Measurements from ENCODE around the gene CACNB2. TPM values are rescaled to one million over a fixed set of nuclear protein-coding genes. Genes with fewer than 3 reads are reported as not detected.

Gene CACNB2
- total and polyA plus RNA-seq, 2 of the 13 experiments (the other 11 are each of a cell fraction or from before 2014, with no cell fraction given), result not detected

- TF ChIP-seq ATAD3A (CRISPR knock-in tag; IDR thresholded peaks at IDR 0.05), result no peak
Observed at GRCh38 chr10:18109341-18109870, 30.8 kb upstream of the CACNB2 start (continued).

- POLR2A ChIA-PET, result no interaction called here
- Histone ChIP-seq H3K36me3 (replicated peaks in 1 of 2; ENCODE audit: control insufficient read depth in 1 of 2, insufficient read depth in 2 of 2, low read length in 2 of 2) (no peaks in the 10 kb centered on the region), H3K4me3 (replicated peaks in 1 of 3; ENCODE audit: insufficient read depth in 1 of 3, low read depth in 2 of 3, low read length in 3 of 3) (no peak overlapping the region), H3K27me3 (ENCODE audit: control insufficient read depth in 1 of 2, insufficient read depth in 2 of 2, low read length in 2 of 2) (no peaks in the 10 kb centered on the region; a peak in 1 of 5 replicates), H3K9ac (ENCODE audit: insufficient read depth, low read depth, low read length) (no peak overlapping the region), H3K79me2 (ENCODE audit: insufficient read depth, low read length) (no peaks in the 10 kb centered on the region), H3K9me3 (ENCODE audit: low read length) (no peaks in the 10 kb centered on the region), H2AFZ (ENCODE audit: low read length) (no peak overlapping the region), H3K4me2 (ENCODE audit: low read depth, low read length) (no peak overlapping the region), H3K27ac (ENCODE audit: extremely low read length, insufficient read depth, low read length) (no peak overlapping the region), H3K4me1 (ENCODE audit: insufficient read depth, low read length) (no peaks in the 10 kb centered on the region), H4K20me1 (ENCODE audit: insufficient read depth, low read length) (no peaks in the 10 kb centered on the region)
- no TSS peak for BruUV-seq (replicated peaks)
- DNase-seq (ENCODE audit: low spot score) (no peak), ATAC-seq (no peak), FAIRE-seq (no peak)
- CTCF ChIA-PET (ENCODE audit: low intra/inter-chr PET ratio, low total read pairs), result no interaction called here
- 0% methylated on average over 1 of the region's 1 CpG for WGBS (ENCODE audit: low lambda C conversion rate)
- in situ Hi-C loops (cut with HindIII; ENCODE audit: extremely low pct_ligation_motif_present, low pct_unique_long_range_greater_than_20kb), result loop anchor here (25.0 kb wide), 1 partner anchor 502 kb away; the partner anchor contains the start of gene HACD1
- intact Hi-C loops (cut with micrococcal nuclease; ENCODE audit: unreplicated experiment), result no loop called here
- no peak for TF ChIP-seq ZFP37 (CRISPR knock-in tag; IDR thresholded peaks at IDR 0.05; ENCODE audit: borderline replicate concordance)
- no peak for TF ChIP-seq ZNF20 (CRISPR knock-in tag; IDR thresholded peaks at IDR 0.05)
Observed at GRCh38 chr10:18113881-18114280, 26.3 kb upstream of the CACNB2 start.

GRCh38 chr10:18117276-18117675, 22.9 kb upstream of the CACNB2 start:
- Histone ChIP-seq H2AFZ (ENCODE audit: low read length) (no peak overlapping the region), H3K36me3 (replicated peaks in 1 of 2; ENCODE audit: control insufficient read depth in 1 of 2, insufficient read depth in 2 of 2, low read length in 2 of 2) (no peaks in the 10 kb centered on the region), H3K27me3 (ENCODE audit: control insufficient read depth in 1 of 2, insufficient read depth in 2 of 2, low read length in 2 of 2) (no peaks in the 10 kb centered on the region), H4K20me1 (ENCODE audit: insufficient read depth, low read length) (no peaks in the 10 kb centered on the region), H3K4me2 (ENCODE audit: low read depth, low read length) (no peak overlapping the region), H3K4me1 (ENCODE audit: insufficient read depth, low read length) (no peaks in the 10 kb centered on the region), H3K27ac (ENCODE audit: extremely low read length, insufficient read depth, low read length) (no peak overlapping the region), H3K79me2 (ENCODE audit: insufficient read depth, low read length) (no peaks in the 10 kb centered on the region), H3K4me3 (replicated peaks in 1 of 3; ENCODE audit: insufficient read depth in 1 of 3, low read depth in 2 of 3, low read length in 3 of 3) (no peak overlapping the region), H3K9me3 (ENCODE audit: low read length) (no peaks in the 10 kb centered on the region), H3K9ac (ENCODE audit: insufficient read depth, low read depth, low read length) (no peak overlapping the region)
- FAIRE-seq (no peak), ATAC-seq (no peak), DNase-seq (ENCODE audit: low spot score) (no peak)
- BruUV-seq (replicated peaks), result no TSS peak
- in situ Hi-C loops (cut with HindIII; ENCODE audit: extremely low pct_ligation_motif_present, low pct_unique_long_range_greater_than_20kb), result loop anchor here (25.0 kb wide), 1 partner anchor 505 kb away; the partner anchor contains the start of gene HACD1
- intact Hi-C loops (cut with micrococcal nuclease; ENCODE audit: unreplicated experiment), result no loop called here
- 28% methylated on average over 2 of the region's 2 CpGs for WGBS (ENCODE audit: low lambda C conversion rate)
- CTCF ChIA-PET (ENCODE audit: low intra/inter-chr PET ratio, low total read pairs), result no interaction called here
- POLR2A ChIA-PET, result no interaction called here
- TF ChIP-seq RFXANK (CRISPR knock-in tag; IDR thresholded peaks at IDR 0.05) (no peak), ZFP62 (CRISPR knock-in tag; IDR thresholded peaks at IDR 0.05) (no peak), ZNF564 (CRISPR knock-in tag; IDR thresholded peaks at IDR 0.05) (no peak), ZNF263 (CRISPR knock-in tag; IDR thresholded peaks at IDR 0.05) (no peak), ZNF292 (CRISPR knock-in tag; IDR thresholded peaks at IDR 0.05; ENCODE audit: borderline replicate concordance, low read depth) (no peak), ZNF782 (CRISPR knock-in tag; IDR thresholded peaks at IDR 0.05; ENCODE audit: borderline replicate concordance) (no peak), CEBPG (CRISPR knock-in tag; IDR thresholded peaks at IDR 0.05) (no peak), ATF4 (CRISPR knock-in tag; IDR thresholded peaks at IDR 0.05) (no peak), CEBPZ (IDR thresholded peaks at IDR 0.05; ENCODE audit: low read length) (no peak), ZNF121 (CRISPR knock-in tag; IDR thresholded peaks at IDR 0.05) (no peak), ZNF10 (CRISPR knock-in tag; IDR thresholded peaks at IDR 0.05; ENCODE audit: borderline replicate concordance, low read depth) (no peak), ZFP82 (CRISPR knock-in tag; IDR thresholded peaks at IDR 0.05; ENCODE audit: borderline replicate concordance) (no peak)
